ENCODE data around the gene SLC15A5. TPM values are rescaled to one million over a fixed set of nuclear protein-coding genes. Genes with fewer than 3 reads are reported as not detected.

Gene SLC15A5
- total RNA-seq, 1 donor from 2014 or later = not detected

GRCh38 chr12:16261944-16262475, 15.5 kb downstream of the SLC15A5 start:
- DNase-seq (ENCODE audit: low read depth in 2 of 2) = no peak

- DNase-seq (ENCODE audit: low read depth in 2 of 2) = no peak
Measured at GRCh38 chr12:16260206-16260605, 17.3 kb downstream of the SLC15A5 start.

GRCh38 chr12:16258963-16259362, 18.5 kb downstream of the SLC15A5 start:
- no peak for DNase-seq (ENCODE audit: low read depth in 2 of 2)

- no peak for DNase-seq (ENCODE audit: low read depth in 2 of 2)
Measured at GRCh38 chr12:16246264-16246663, 31.2 kb downstream of the SLC15A5 start.

GRCh38 chr12:16245209-16245608, 32.3 kb downstream of the SLC15A5 start:
- DNase-seq (ENCODE audit: low read depth in 2 of 2) = no peak

GRCh38 chr12:16243487-16244412, 33.7 kb downstream of the SLC15A5 start:
- DNase-seq (ENCODE audit: low read depth in 2 of 2) = no peak

GRCh38 chr12:16241346-16241745, 36.1 kb downstream of the SLC15A5 start:
- DNase-seq (ENCODE audit: low read depth in 2 of 2) = no peak

GRCh38 chr12:16238661-16239060, 38.8 kb downstream of the SLC15A5 start:
- no peak for DNase-seq (ENCODE audit: low read depth in 2 of 2)

- no peak for DNase-seq (ENCODE audit: low read depth in 2 of 2)
Measured at GRCh38 chr12:16229676-16230075, 47.8 kb downstream of the SLC15A5 start.

- DNase-seq (ENCODE audit: low read depth in 2 of 2) = no peak
Measured at GRCh38 chr12:16228067-16228466, 49.4 kb downstream of the SLC15A5 start.

GRCh38 chr12:16225692-16226091, 51.8 kb downstream of the SLC15A5 start:
- no peak for DNase-seq (ENCODE audit: low read depth in 2 of 2)

- no peak for DNase-seq (ENCODE audit: low read depth in 2 of 2)
Measured at GRCh38 chr12:16224196-16224595, 53.3 kb downstream of the SLC15A5 start.

- DNase-seq (ENCODE audit: low read depth in 2 of 2) = no peak
Measured at GRCh38 chr12:16221776-16222175, 55.7 kb downstream of the SLC15A5 start.

- DNase-seq (ENCODE audit: low read depth in 2 of 2) = no peak
Measured at GRCh38 chr12:16220120-16220519, 57.4 kb downstream of the SLC15A5 start.

GRCh38 chr12:16218934-16219751, 58.3 kb downstream of the SLC15A5 start:
- no peak for DNase-seq (ENCODE audit: low read depth in 2 of 2)

- DNase-seq (ENCODE audit: low read depth in 2 of 2) = no peak
Measured at GRCh38 chr12:16218234-16218633, 59.3 kb downstream of the SLC15A5 start.

GRCh38 chr12:16211731-16212130, 65.8 kb downstream of the SLC15A5 start:
- no peak for DNase-seq (ENCODE audit: low read depth in 2 of 2)

- DNase-seq (ENCODE audit: low read depth in 2 of 2) = no peak
Measured at GRCh38 chr12:16198884-16199283, 78.6 kb downstream of the SLC15A5 start.

- DNase-seq (ENCODE audit: low read depth in 2 of 2) = no peak
Measured at GRCh38 chr12:16197600-16197999, 79.9 kb downstream of the SLC15A5 start.

- DNase-seq (ENCODE audit: low read depth in 2 of 2) = peak; percentile 32 to 43
Measured at GRCh38 chr12:16189849-16190248, 87.6 kb downstream of the SLC15A5 start.

- DNase-seq (ENCODE audit: low read depth in 2 of 2) = no peak
Measured at GRCh38 chr12:16187660-16188059, 89.8 kb downstream of the SLC15A5 start.

GRCh38 chr12:16184681-16185080, 92.8 kb downstream of the SLC15A5 start:
- no peak for DNase-seq (ENCODE audit: low read depth in 2 of 2)
